NK-92 (cell line): Measurements from ENCODE around the gene OTUD5.
"Not testable (repeated sequence)": the region's sequence is repeated elsewhere in the genome, so short reads cannot be mapped to it uniquely, and the experiment has no call there.

Experiments used
- DNase-seq: peaks from one replicate; lab custom pipeline; 2025; ENCODE audit not compliant: unreplicated experiment; lab: John Stamatoyannopoulos, UW

The OTUD5 gene

GRCh38 chrX:48890934-48891401 is 66.4 kb downstream of the OTUD5 start:
- no peak for DNase-seq

- DNase-seq = no peak
Measured at GRCh38 chrX:48890296-48890925, 67.0 kb downstream of the OTUD5 start.

GRCh38 chrX:48886586-48886985 is 70.8 kb downstream of the OTUD5 start:
- DNase-seq = not testable (repeated sequence)

GRCh38 chrX:48883729-48884128 is 73.7 kb downstream of the OTUD5 start:
- DNase-seq = no peak

GRCh38 chrX:48876944-48877343 is 80.5 kb downstream of the OTUD5 start:
- not testable (repeated sequence) for DNase-seq
